Measurements from ENCODE around the gene LIN7B.

The LIN7B gene

DNA sequence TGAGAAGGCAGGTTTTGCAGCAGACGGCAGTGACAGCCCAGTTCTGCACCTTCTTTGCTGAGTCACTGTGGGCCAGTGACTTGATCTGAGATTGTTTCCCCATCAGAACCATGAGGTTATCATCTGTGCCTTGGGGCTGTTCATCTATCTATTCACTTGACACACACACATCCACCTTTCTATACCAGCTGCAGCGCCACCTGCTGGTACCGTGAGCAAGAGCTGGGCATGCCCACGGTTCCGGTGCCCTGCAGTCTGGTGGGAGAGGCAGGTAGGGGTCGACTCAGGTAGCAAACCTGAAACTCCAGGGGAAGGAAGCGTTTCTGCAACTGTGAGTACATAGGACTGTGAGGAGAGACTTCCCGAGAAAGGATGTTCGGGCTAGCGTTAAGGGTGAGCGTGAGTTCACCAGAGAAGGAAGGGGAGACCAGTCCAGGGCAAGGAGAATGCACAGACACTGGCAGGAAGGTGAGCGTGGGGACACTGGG lies 7.5 kb upstream of the LIN7B start:
- H3K4me3 ChIP-seq, result no peak overlapping the region
- H3K27ac ChIP-seq, result no peak overlapping the region
- DNase-seq (ENCODE audit: low spot score), result no peak
- TF ChIP-seq, protein P1, sequence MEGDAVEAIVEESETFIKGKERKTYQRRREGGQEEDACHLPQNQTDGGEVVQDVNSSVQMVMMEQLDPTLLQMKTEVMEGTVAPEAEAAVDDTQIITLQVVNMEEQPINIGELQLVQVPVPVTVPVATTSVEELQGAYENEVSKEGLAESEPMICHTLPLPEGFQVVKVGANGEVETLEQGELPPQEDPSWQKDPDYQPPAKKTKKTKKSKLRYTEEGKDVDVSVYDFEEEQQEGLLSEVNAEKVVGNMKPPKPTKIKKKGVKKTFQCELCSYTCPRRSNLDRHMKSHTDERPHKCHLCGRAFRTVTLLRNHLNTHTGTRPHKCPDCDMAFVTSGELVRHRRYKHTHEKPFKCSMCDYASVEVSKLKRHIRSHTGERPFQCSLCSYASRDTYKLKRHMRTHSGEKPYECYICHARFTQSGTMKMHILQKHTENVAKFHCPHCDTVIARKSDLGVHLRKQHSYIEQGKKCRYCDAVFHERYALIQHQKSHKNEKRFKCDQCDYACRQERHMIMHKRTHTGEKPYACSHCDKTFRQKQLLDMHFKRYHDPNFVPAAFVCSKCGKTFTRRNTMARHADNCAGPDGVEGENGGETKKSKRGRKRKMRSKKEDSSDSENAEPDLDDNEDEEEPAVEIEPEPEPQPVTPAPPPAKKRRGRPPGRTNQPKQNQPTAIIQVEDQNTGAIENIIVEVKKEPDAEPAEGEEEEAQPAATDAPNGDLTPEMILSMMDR (IDR thresholded peaks at IDR 0.05), result peak; percentile 57

DNA sequence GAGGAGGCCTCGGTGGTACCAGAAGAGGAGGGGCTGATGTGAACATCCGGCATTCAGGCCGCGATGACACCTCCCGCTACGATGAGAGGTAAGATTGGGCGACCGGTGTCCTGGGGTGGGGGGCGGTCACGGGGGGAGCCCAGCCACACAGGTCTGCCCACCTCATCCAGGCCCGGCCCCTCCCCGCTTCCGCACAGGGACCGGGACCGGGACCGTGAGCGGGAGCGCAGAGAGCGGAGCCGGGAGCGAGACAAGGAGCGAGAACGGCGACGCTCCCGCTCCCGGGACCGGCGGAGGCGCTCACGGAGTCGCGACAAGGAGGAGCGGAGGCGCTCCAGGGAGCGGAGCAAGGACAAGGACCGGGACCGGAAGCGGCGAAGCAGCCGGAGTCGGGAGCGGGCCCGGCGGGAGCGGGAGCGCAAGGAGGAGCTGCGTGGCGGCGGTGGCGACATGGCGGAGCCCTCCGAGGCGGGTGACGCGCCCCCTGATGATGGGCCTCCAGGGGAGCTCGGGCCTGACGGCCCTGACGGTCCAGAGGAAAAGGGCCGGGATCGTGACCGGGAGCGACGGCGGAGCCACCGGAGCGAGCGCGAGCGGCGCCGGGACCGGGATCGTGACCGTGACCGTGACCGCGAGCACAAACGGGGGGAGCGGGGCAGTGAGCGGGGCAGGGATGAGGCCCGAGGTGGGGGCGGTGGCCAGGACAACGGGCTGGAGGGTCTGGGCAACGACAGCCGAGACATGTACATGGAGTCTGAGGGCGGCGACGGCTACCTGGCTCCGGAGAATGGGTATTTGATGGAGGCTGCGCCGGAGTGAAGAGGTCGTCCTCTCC lies 6.3 kb upstream of the LIN7B start:
- no peak for DNase-seq (ENCODE audit: low spot score)
- TF ChIP-seq, protein P1 (IDR thresholded peaks at IDR 0.05), result no peak
- no peak overlapping the region for H3K27ac ChIP-seq
- no peak overlapping the region for H3K4me3 ChIP-seq

DNA sequence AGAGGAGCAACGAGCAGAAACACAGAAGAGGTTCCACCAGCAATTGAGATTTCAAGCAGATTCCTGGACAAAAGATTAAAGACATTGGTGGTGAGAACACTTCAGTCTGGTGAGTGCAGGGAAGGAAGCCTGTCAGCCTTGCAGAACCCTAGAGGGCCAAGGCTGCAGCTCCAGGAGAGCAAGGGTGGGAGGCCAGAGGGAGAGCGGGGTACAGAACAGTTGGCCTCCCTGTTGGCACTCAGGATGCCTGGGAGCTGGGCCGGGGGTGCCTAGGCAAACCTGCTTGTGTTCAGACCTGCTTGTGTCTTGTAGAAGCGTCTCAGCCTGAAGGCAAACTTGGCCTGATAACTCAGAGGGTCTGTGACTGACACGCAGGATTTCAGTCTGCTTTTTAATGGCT lies 5.1 kb upstream of the LIN7B start:
- Histone ChIP-seq H3K4me3 (no peak overlapping the region), H3K27ac (no peak overlapping the region)
- TF ChIP-seq, protein P1 (IDR thresholded peaks at IDR 0.05), result no peak
- no peak for DNase-seq (ENCODE audit: low spot score)

DNA sequence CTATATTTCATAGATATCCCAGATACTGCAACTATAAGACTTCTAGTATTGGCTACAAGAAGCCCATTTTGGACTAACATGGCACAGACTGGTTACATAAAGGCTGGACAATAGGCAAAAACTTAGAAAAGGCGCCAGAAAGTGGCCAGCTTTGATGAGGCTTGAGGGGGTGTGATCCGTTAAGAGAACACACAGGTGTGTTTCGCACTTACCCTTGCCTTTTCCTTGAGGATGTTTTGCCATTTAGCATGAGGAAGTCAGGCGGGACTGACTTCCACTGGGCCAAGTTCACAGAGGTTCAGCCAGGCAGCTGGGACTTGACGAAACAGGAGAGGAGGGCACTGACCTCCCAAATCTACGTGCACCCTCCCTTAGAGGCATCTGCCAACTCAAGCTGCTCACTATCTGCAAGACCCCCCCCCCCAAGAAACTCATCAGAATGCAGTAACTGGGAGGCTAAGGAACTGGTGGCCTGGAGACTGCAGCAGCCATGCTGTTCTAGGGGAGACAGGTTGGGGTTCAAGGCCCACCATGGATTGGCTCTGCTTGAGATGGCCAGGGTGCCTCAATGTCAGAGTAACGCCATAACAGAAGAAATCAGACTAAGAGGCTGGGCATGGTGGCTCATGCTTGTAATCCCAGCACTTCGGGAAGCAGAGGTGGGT lies 4.5 kb upstream of the LIN7B start:
- H3K4me3 ChIP-seq, result no peak overlapping the region
- DNase-seq (ENCODE audit: low spot score), result no peak
- H3K27ac ChIP-seq, result peak overlapping the region; percentile 50 to 67
- TF ChIP-seq, protein P1 (IDR thresholded peaks at IDR 0.05), result no peak

DNA sequence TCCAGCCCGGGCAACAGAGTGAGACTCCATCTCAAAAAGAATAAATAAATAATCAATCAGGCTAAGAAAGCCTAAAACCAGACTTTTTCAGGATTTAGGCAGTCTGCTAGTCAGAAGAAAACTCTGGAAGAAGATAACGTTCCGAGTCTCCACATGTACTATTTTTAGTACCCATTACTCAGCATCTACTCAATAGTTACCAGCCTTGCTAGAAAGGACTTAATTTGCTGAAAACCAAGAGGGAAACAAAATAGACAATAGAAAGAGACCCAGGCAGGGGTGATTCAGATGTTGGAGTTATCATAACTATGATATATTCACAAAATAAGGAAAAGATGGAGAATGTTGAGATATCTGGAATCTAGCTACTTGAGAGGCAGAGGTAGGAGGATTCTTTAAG lies 3.6 kb upstream of the LIN7B start:
- peak overlapping the region; percentile 50 to 67 for H3K27ac ChIP-seq
- no peak overlapping the region for H3K4me3 ChIP-seq
- no peak for DNase-seq (ENCODE audit: low spot score)
- TF ChIP-seq, protein P1 (IDR thresholded peaks at IDR 0.05), result no peak

DNA sequence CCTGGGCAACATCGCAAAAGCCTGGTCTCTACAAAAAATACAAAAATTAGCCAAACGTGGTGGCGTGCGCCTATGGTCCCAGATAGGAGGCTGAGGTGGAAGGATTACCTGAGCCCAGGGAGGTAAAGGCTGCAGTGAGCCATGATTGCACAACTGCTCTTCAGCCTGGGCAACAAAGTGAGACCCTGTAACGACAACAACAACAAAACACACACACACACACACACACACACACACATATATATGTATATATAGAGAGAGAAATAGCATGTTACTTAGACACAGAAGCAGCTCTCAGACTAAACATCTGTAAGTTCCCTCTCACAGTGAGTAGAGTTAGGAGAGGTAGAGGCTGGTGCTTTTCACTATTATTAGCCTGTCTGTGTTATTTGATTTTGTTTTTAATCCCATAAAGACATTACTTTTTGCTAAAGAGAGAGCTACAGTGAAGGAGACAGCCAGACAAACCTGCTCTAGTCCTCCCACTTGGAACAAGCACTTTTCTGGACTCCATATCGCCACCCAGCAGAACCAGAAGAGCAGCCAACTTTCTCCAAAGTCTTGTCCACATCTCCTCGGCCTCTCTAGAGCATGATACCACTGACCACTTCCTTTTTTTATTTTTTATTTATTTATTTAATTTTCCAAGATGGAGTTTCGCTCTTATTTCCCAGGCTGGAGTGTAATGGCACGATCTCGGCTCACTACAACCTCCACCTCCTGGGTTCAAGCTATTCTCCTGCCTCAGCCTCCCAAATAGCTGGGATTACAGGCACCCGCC lies 2.8 kb upstream of the LIN7B start:
- no peak overlapping the region for H3K27ac ChIP-seq
- TF ChIP-seq, protein P1 (IDR thresholded peaks at IDR 0.05), result no peak
- no peak for DNase-seq (ENCODE audit: low spot score)
- H3K4me3 ChIP-seq, result no peak overlapping the region
